Stimulated activated CD8-positive, alpha-beta memory T cell treated with anti-CD3 and anti-CD28 coated beads, Interleukin-15, amount 100 ng/mL, for 1 hour (primary cell): ENCODE data around the gene ALPI.
"Not testable (repeated sequence)": the region's sequence is repeated elsewhere in the genome, so short reads cannot be mapped to it uniquely, and the experiment has no call there.

ENCODE experiments used
- DNase-seq: peaks from one replicate; pipeline ENCODE4 v3.0.0-alpha.2; 2020; ENCODE audit warnings: low read depth

ALPI gene

DNA sequence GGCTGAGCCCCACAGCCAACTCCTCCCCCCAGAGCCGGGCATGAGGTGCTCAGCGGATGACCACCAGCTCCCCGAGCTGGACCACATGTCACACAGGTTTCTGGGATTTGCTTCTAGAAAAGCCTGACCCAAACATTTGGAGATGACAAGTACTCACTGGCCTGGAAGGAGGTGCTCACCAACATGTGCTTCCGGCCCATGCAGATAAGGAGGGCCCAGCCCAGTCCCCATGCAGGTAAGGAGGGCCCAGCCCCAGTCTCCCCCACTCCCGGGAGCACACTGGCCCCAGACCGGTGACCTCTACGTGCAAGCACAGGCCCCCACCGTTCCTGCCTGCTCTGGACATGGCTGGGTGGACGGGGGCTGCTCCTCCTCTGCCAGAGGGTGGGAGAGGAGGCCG lies 14.0 kb upstream of the ALPI start:
- not testable (repeated sequence) for DNase-seq

DNA sequence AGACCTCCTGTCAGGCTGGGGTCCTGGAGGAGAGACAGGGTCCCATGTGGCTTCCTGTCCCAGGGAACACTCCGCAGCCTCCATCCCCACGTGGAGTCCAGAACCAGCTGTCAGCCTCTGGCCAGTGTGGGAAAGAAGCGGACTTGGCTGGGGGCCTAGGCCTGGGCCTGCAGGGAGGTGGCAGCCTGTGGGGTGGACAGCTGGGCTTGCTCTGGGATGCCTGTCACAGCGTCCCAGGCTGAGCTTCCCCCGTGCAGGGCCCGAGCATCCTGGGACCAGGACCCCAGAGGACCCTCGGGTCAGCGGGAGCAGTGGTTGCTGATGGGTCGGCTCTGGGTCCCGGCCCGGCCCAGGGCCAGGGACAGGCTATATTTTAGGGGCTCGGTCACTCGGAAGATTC lies 13.5 kb upstream of the ALPI start:
- not testable (repeated sequence) for DNase-seq

DNA sequence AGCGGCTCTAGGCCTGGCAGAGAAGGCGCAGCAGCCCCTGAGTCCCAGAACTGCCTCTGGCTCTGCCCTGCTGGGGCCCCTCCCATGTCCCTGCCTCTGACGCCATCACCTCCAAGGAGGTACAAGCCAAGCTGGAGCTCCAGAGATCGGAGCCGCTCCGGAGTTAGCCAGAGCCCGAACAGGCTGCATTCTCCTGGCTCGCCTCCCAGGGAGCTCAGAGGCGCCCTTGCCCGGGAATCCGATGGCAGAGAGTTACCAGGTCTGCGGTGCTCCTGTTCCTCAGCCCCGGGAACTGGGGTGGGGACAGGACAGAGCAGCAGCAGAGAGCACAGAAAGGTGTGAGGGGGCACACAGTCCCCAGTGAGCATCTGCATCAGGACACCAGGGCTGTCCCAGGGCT lies 12.9 kb upstream of the ALPI start:
- not testable (repeated sequence) for DNase-seq

DNA sequence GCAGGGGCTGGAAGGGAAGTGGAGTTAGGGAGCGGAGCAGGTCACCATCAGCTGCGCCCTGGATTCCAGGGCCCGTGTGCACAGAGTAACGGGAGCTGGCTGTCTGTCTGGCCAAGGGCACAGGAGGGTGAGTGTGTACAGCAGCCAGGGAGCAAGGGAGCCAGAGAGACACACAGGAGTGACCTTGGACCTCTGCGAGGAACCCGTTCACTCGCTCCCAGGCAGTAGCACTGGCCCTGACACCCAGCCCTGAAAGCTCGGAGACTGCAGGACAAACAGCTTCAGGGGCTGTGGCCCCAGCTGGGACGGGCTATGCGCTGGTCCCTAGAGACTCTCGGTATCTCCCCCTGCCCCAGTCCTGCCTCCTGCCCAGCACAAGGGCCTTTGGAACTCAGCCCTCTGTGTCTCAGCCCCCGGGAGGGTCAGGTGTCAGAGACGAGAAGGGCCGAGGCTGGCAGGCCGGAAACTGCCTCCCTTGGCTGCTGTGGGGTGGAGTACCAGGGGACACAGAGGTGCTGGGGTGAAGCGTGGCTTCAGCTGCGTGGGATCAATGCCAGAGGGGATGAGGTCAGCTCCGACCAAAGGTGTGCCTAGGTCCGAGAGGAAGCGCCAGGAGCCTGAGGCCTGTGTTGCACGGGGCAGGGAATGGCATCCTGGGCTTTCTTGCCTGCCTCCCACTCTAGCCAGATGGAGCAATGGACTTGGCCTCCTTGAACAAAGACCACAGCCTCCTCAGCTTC lies 12.1 kb upstream of the ALPI start:
- not testable (repeated sequence) for DNase-seq

DNA sequence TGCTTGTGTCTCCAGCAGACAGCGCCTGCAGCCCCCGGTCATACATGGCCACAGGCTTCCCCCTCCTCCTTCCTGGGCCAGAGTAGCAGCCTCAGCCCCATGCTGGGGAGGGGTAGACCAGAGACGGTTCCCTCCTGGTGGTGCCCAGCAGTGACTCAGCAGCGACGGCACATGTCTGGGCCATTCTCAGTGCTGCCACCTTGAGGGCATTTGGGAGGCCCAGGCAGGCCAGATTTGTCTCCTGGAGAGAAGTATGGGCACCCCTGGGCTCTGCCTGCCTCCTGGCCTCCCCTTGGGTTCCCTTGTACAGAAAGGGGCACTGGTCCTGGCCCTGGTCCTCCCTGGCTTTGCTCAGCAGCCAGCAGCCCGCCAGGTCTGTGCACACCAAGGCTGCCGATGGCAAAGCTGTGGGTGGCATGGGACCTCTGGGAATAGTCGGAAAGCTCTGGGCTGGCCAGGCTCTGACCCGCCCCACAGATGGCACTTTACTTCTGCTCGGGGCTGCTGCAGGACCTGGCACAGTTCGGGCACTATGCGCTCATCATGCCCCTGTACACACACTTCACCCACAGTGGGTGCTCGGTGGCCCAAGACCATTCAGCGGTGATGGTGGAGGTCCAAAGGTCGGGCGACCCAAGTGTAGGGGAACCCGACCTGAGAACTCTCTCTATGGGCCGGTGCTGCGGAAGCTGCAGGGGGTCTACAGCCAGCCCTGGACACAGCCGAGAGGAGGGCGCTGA lies 11.4 kb upstream of the ALPI start:
- peak; percentile 28 for DNase-seq

DNA sequence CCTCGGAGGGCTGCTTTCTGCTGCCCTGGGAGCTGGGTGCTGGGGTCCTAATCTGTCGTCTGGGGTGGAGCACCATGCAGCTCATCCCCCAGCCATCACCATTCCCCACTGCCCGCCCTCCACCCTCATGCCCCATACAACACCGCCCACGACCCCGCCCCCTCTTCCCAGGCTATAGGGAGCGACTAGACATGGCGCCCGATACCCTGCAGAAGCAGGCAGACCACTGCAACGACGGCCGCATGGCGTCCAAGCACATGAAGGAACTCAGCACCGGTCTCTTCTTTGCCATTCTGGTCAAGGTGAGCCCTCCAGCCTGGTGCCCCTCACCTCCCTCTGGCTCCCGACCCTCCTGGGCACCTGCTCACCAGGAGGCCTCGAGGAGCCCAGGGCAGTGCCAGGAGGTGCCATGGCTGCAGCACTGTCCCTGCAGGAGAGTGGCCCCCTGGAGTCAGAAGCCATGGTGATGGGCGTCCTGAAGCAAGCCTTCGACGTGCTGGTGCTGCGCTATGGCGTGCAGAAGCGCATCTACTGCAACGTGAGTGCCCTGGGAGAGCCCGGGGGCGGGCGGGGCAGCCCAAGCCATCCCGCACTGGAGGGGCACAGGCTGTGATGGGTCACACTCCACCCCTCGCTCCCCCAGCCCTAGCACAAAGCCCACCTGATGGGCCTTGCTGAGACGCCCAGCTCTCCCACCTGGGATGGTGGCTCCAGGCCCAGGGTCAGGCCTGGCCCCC lies 10.6 kb upstream of the ALPI start:
- DNase-seq = not testable (repeated sequence)

DNA sequence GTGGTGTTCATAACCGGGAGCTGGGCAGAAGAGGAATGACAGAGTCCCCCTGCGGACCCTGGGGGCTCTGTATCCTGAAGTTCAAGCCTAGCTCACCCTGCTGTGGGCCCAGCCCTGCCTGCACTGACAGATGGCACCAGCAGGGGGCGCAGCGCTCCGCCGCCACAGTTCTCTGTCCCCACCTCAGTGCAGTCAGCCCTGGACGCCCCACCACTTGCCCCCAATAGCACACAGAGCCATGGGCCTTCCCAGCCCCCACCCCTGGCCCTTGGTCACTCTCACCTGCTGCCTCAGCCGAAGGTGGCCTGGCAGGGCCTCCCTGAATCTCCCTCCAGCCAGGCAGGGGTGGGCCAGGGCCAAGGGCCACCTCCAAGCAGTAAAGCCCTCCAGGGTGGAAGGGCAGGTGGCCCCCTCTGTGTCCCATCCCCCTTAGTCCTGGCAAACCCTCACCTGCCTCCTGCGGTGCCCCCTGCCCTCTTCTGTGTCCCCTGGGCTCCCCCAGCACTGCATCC lies 9.6 kb upstream of the ALPI start:
- not testable (repeated sequence) for DNase-seq

DNA sequence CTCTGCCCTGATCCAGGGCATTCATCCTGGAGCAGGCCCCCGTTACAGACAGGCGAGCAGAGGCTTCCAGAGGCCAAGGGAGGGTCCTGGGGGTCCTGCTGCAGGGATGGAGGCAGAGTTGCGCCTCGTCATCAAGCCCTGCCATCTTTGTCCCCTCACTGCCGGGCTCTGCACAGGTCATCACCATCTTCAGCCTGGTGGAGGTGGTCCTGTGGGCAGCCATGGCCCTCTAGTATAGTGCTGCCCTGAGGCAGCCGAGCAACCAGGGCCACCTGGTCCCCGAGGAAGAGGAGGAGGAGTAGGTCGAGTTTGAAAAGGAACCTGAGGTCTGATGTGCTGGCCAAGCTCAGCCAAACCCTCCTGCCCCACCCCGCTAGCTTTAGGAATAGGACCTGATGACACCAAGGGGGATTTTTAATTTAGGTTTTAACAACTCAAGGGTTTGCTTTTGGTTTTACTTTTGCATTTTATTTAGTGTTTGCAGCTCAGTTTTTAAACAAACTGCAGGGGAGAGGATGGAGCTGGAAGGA lies 8.8 kb upstream of the ALPI start:
- no peak for DNase-seq

DNA sequence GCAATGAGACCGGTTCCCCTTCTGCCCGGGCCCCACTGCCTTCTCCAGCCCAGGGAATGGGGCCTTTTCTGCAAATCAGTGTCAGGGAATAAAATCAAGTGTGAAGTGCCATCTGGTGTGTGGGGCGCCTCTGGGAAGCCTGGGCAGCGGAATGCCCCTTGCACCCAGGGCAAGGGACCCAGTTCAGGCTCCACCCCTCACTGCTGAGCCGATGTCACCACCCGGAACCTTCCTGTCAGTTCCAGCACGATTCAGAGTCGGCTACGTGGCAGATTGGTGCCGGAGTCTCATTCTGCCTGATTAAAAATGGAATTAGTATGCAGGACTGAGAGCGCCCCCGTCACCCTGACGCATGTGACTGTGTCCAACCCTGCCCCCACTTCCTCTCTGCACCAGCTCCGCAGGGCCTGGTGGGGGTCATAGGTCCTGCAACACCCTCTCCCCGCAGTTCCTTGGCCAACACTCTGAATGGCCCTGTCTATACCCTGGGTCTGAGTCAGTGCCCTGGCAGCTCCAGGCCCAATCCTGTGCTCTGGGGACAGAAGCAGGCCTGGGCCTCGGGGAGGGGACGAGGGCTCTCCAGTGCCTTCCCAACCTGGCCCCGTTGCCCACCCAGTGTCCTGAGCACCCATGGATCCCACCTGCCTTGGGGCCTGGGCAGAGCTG lies 8.2 kb upstream of the ALPI start:
- DNase-seq = no peak

DNA sequence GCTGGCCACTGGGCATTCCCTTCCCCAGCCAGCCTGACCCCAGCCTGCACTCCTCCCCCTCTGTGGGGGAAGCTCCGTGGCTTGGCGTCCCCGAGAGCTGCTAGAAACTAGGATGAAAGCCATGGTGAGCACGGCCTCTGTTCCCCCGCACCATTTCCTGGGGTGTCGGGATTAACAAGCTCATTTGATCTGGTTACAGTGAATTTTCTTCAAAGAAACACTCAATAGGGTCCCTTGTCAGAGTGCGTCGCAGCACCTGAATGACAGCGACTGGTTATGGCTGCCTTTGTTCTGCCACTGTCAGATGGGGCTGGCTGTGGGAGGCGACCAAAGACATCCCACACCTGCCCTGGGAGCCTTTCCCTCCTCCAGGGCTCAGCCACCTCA lies 7.7 kb upstream of the ALPI start:
- no peak for DNase-seq

DNA sequence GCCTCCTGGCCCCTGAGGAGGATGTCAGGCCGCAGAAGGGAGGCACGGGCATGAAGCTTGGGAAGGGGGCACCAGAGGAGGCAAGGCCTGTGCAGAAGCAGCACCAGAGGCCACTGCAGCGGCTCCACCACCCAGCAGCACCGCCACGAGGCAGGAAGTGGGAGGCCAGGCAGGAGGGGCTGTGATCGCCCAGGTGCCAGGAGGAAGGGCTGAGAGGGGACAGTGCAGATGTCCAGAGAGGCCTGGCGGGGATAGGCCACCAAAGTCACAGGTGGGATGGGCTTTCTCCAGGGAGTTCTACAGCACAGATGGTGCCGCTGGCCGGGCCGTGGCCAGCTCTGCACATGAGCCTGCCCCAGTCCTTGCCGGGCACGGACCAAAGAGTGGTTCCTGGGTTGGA lies 6.0 kb upstream of the ALPI start:
- DNase-seq = no peak

DNA sequence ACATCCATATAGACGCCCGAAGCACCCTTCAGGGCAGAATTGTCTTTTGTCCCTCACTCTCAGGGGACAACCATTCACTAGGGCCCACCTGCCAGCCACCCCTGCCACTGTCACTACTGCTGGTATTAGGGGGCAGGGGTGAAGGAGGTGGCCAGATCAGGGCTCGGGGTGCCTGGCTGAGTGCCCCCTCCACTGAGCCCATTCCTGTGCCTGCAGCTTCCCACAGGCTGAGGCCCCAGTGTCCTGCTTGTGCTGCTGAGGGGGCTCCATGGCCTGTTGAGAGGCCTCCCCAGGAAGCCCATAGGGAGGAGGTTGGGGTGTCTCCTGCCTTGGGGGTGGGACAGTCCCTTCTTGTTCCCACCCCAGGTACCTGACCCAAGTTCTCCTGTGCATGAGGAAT lies 4.3 kb upstream of the ALPI start:
- not testable (repeated sequence) for DNase-seq

DNA sequence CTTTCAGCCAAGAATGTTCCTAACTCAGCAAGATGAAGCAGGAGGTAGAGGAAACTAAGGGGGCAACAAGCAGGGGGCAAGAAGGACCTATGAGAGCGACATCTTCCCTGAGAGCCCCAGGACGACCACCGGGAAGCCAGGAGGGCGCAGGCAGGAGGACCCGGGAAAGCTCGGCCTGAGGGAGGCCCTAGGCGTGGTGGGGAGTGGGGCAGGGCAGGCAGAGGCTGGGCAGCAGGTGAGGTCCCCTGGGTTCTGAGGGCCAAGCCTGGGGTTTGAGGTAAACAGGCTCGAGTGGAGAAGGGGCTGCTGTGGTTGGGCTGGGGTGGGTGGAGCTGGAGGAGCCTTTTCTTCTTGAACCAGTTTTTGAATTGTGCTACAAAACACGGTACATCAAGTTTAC lies 1.3 kb upstream of the ALPI start:
- DNase-seq = no peak

DNA sequence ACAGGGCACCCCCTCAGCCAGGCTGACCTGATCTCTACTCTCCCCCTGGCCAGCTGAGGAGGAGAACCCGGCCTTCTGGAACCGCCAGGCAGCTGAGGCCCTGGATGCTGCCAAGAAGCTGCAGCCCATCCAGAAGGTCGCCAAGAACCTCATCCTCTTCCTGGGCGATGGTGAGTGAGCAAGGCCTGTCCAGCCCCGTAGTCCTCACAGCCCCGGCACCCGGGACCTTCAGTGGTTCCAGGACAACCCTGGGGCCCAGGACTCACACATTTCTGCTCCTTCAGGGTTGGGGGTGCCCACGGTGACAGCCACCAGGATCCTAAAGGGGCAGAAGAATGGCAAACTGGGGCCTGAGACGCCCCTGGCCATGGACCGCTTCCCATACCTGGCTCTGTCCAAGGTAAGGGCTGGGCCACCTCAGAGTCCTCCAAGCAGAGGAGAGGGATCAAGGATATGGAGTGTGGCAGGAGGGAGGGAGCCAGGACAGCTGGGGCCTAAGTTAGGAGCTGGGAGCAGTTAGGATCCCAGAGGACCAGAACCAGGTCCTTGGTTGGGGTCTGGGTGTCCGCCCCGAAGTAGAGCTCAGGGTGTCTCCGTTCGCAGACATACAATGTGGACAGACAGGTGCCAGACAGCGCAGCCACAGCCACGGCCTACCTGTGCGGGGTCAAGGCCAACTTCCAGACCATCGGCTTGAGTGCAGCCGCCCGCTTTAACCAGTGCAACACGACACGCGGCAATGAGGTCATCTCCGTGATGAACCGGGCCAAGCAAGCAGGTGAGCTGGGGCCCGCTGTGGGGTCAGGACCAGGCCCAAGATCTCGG lies 555 bp downstream of the ALPI start:
- no peak for DNase-seq

DNA sequence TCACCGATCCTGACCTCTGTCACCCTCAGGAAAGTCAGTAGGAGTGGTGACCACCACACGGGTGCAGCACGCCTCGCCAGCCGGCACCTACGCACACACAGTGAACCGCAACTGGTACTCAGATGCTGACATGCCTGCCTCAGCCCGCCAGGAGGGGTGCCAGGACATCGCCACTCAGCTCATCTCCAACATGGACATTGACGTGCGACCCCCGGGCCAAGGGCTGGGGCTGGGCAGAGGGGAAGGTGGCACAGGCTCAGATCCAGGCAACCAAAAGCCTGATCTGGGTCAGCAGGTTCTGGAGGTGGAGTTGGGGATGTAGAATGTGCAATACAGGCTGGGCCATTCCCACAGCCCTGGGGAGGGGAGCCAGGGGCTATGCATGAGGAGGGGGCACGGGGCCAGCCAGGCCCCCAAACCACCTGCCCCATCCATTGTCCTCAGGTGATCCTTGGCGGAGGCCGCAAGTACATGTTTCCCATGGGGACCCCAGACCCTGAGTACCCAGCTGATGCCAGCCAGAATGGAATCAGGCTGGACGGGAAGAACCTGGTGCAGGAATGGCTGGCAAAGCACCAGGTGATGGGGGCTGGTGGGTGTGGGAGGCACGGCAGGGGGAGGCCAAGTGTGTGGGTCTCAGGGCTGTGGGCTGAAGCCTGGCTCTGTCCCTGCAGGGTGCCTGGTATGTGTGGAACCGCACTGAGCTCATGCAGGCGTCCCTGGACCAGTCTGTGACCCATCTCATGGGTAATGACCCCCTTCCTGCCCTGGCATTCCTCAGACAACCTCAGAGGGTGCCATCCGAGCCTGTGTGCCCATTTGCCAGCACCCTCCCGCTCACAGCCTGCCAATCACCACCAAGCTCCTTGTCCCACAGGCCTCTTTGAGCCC lies 1.4 kb downstream of the ALPI start:
- no peak for DNase-seq

DNA sequence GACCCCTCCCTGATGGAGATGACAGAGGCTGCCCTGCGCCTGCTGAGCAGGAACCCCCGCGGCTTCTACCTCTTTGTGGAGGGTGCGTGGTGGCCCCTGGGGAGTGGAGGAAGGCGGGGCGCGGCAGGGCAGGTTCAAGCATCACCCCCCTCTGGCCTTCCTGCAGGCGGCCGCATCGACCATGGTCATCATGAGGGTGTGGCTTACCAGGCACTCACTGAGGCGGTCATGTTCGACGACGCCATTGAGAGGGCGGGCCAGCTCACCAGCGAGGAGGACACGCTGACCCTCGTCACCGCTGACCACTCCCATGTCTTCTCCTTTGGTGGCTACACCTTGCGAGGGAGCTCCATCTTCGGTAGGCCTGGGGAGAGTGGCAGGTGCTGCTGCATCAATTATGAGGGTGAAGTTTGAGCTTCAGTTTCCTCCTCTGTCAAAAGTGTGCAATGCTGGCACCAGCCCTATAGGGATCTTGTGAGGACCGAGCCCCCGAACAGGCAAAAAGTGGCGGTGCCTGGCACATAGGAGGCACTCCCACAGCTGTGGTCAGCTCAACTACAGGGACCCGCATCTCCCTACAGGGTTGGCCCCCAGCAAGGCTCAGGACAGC lies 2.2 kb downstream of the ALPI start:
- no peak for DNase-seq

DNA sequence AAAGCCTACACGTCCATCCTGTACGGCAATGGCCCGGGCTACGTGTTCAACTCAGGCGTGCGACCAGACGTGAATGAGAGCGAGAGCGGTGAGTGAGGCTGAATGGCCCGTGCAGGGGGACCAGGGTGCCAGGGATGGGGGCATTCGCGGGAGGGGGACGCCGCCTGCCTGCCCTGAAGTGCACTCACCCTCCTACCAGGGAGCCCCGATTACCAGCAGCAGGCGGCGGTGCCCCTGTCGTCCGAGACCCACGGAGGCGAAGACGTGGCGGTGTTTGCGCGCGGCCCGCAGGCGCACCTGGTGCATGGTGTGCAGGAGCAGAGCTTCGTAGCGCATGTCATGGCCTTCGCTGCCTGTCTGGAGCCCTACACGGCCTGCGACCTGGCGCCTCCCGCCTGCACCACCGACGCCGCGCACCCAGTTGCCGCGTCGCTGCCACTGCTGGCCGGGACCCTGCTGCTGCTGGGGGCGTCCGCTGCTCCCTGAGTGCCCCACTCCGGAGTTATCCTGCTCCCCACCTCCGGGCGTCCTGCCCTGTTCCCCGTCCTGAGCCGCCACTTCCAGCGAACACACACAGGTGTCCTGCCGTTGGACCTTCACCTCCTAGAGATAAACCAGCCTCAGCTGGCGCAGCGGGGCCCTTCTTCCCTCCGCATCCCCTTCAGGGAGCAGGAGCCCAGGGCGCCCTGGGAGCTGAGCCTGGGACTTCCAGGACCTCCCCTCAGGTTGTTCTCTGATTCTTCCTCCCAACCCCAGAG lies 2.9 kb downstream of the ALPI start:
- no peak for DNase-seq

DNA sequence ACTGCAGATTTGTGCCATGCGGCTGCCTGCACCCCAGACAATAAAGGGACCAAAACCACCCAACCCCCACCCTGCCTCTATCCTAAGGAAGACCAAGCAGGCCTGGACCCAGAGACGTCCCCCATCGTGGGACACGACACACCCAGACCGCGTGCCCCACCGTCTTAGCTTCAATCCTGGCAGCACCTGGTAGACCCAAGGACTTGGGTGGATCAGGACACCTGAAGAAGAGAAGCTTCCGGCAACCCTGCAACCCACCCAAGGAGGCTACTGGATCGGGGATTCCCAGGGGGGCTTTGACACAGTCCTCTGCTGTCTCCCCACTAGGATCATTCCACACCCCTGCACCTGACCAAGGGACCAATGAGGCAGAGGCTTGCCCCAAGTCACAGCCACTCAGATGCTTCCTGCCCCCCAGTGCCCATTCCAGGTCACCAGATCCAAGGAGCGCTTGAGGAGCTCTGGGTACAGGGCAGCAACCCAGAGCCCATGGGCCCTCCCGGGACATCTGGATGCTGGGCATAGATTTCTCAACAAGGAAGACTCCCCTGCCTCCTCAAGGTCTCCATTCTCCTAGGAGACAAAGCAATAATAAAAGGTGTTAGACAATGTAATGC lies 3.6 kb downstream of the ALPI start:
- DNase-seq = no peak
